Peyer's patch (tissue), 4 donors: ENCODE results near the gene ATRN.

Experiments used
- POLR2A ChIP-seq, 2 donors: fragments of 450-650 bp; IDR thresholded peaks; one replicate each; pipeline ENCODE4 v1.5.1; 2017; ENCODE audit warnings: antibody characterized with exemption in 2 of 2, mild to moderate bottlenecking in 2 of 2, moderate library complexity in 2 of 2
- TF ChIP-seq, protein P1 (sequence below), 6 experiments: fragments of 450-650 bp in 4 of 6; fragments of 200-600 bp in 2 of 6; sonication (generic) in 1 of 6; IDR thresholded peaks; one replicate each; pipeline ENCODE4 v1.5.1; 2017 to 2019; ENCODE audit warnings: antibody characterized with exemption in 6 of 6, mild to moderate bottlenecking in 3 of 6, moderate library complexity in 1 of 6

GRCh38 chr20:3590164-3590563, 119.3 kb downstream of the ATRN start:
- TF ChIP-seq POLR2A (IDR thresholded peaks at IDR 0.05) = no peak
- TF ChIP-seq, protein P1, sequence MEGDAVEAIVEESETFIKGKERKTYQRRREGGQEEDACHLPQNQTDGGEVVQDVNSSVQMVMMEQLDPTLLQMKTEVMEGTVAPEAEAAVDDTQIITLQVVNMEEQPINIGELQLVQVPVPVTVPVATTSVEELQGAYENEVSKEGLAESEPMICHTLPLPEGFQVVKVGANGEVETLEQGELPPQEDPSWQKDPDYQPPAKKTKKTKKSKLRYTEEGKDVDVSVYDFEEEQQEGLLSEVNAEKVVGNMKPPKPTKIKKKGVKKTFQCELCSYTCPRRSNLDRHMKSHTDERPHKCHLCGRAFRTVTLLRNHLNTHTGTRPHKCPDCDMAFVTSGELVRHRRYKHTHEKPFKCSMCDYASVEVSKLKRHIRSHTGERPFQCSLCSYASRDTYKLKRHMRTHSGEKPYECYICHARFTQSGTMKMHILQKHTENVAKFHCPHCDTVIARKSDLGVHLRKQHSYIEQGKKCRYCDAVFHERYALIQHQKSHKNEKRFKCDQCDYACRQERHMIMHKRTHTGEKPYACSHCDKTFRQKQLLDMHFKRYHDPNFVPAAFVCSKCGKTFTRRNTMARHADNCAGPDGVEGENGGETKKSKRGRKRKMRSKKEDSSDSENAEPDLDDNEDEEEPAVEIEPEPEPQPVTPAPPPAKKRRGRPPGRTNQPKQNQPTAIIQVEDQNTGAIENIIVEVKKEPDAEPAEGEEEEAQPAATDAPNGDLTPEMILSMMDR (IDR thresholded peaks at IDR 0.05) = no peak
